ENCODE measurements around the gene ARHGAP10. TPM values are rescaled to one million over a fixed set of nuclear protein-coding genes. Genes with fewer than 3 reads are reported as not detected.
"Not testable (repeated sequence)": the region's sequence is repeated elsewhere in the genome, so short reads cannot be mapped to it uniquely, and the experiment has no call there.

ARHGAP10 gene
- total RNA-seq, 1 experiment from 2014 or later, result 36.9 TPM

GRCh38 chr4:148069086-148069894 lies 337.4 kb downstream of the ARHGAP10 start:
- no peak overlapping the region for H3K4me3 ChIP-seq
- H3K27me3 ChIP-seq (replicated peaks), result no peaks in the 10 kb centered on the region
- no peak for DNase-seq (ENCODE audit: low read depth in 1 of 2, low spot score in 2 of 2)
- H3K27ac ChIP-seq, result no peak overlapping the region
- peaks cover 29% of the 10 kb centered on the region for H3K36me3 ChIP-seq
- no peaks in the 10 kb centered on the region; the same call in 1 of the 2 replicates for H3K9me3 ChIP-seq (replicated peaks)
- no peaks in the 10 kb centered on the region for H3K4me1 ChIP-seq (replicated peaks)

GRCh38 chr4:148069895-148070178 lies 337.9 kb downstream of the ARHGAP10 start:
- H3K27ac ChIP-seq, result no peak overlapping the region
- H3K9me3 ChIP-seq (replicated peaks), result no peaks in the 10 kb centered on the region; the same call in 1 of the 2 replicates
- no peaks in the 10 kb centered on the region for H3K27me3 ChIP-seq (replicated peaks)
- no peaks in the 10 kb centered on the region for H3K4me1 ChIP-seq (replicated peaks)
- DNase-seq (ENCODE audit: low read depth in 1 of 2, low spot score in 2 of 2), result no peak
- no peak overlapping the region for H3K4me3 ChIP-seq
- H3K36me3 ChIP-seq, result peaks cover 31% of the 10 kb centered on the region

GRCh38 chr4:148071009-148071408 lies 339.1 kb downstream of the ARHGAP10 start:
- H3K36me3 ChIP-seq, result peaks cover 34% of the 10 kb centered on the region
- no peak overlapping the region for H3K27ac ChIP-seq
- H3K4me3 ChIP-seq, result no peak overlapping the region
- H3K27me3 ChIP-seq (replicated peaks), result no peaks in the 10 kb centered on the region
- no peaks in the 10 kb centered on the region; the same call in 1 of the 2 replicates for H3K9me3 ChIP-seq (replicated peaks)
- H3K4me1 ChIP-seq (replicated peaks), result no peaks in the 10 kb centered on the region
- DNase-seq (ENCODE audit: low read depth in 1 of 2, low spot score in 2 of 2), result no peak

GRCh38 chr4:148072789-148073188 lies 340.9 kb downstream of the ARHGAP10 start:
- DNase-seq (ENCODE audit: low read depth in 1 of 2, low spot score in 2 of 2), result no peak
- Histone ChIP-seq H3K4me3 (no peak overlapping the region), H3K27ac (no peak overlapping the region), H3K9me3 (replicated peaks) (no peaks in the 10 kb centered on the region; the same call in 1 of the 2 replicates), H3K36me3 (peaks cover 33% of the 10 kb centered on the region), H3K27me3 (replicated peaks) (no peaks in the 10 kb centered on the region), H3K4me1 (replicated peaks) (no peaks in the 10 kb centered on the region; the same call in 1 of the 2 replicates)

- Histone ChIP-seq H3K27ac (no peak overlapping the region), H3K9me3 (replicated peaks) (no peaks in the 10 kb centered on the region; the same call in 1 of the 2 replicates), H3K36me3 (peaks cover 33% of the 10 kb centered on the region), H3K27me3 (replicated peaks) (no peaks in the 10 kb centered on the region), H3K4me3 (no peak overlapping the region), H3K4me1 (replicated peaks) (no peaks in the 10 kb centered on the region; the same call in 1 of the 2 replicates)
- DNase-seq (ENCODE audit: low read depth in 1 of 2, low spot score in 2 of 2), result no peak
Observed at GRCh38 chr4:148073349-148073748, 341.5 kb downstream of the ARHGAP10 start.

GRCh38 chr4:148074462-148074861 lies 342.6 kb downstream of the ARHGAP10 start:
- no peak for DNase-seq (ENCODE audit: low read depth in 1 of 2, low spot score in 2 of 2)
- no peak overlapping the region for H3K4me3 ChIP-seq
- no peaks in the 10 kb centered on the region; the same call in 1 of the 2 replicates for H3K4me1 ChIP-seq (replicated peaks)

GRCh38 chr4:148075438-148075837 lies 343.6 kb downstream of the ARHGAP10 start:
- no peak for DNase-seq (ENCODE audit: low read depth in 1 of 2, low spot score in 2 of 2)
- Histone ChIP-seq H3K9me3 (replicated peaks) (no peaks in the 10 kb centered on the region; the same call in 1 of the 2 replicates), H3K4me1 (replicated peaks) (no peaks in the 10 kb centered on the region; the same call in 1 of the 2 replicates), H3K27me3 (replicated peaks) (no peaks in the 10 kb centered on the region), H3K4me3 (no peak overlapping the region), H3K27ac (no peak overlapping the region), H3K36me3 (peaks cover 37% of the 10 kb centered on the region)

More at GRCh38 chr4:148074462-148074861, 342.6 kb downstream of the ARHGAP10 start:
- no peaks in the 10 kb centered on the region; the same call in 1 of the 2 replicates for H3K9me3 ChIP-seq (replicated peaks)
- H3K27ac ChIP-seq, result no peak overlapping the region
- H3K27me3 ChIP-seq (replicated peaks), result no peaks in the 10 kb centered on the region
- H3K36me3 ChIP-seq, result peaks cover 33% of the 10 kb centered on the region

- H3K9me3 ChIP-seq (replicated peaks), result no peaks in the 10 kb centered on the region; the same call in 1 of the 2 replicates
- H3K4me1 ChIP-seq (replicated peaks), result no peaks in the 10 kb centered on the region; the same call in 1 of the 2 replicates
- DNase-seq (ENCODE audit: low read depth in 1 of 2, low spot score in 2 of 2), result no peak
- no peaks in the 10 kb centered on the region for H3K27me3 ChIP-seq (replicated peaks)
- H3K27ac ChIP-seq, result no peak overlapping the region
- peaks cover 45% of the 10 kb centered on the region for H3K36me3 ChIP-seq
- H3K4me3 ChIP-seq, result no peak overlapping the region
Observed at GRCh38 chr4:148076964-148077363, 345.1 kb downstream of the ARHGAP10 start.

GRCh38 chr4:148077581-148077980 lies 345.7 kb downstream of the ARHGAP10 start:
- H3K36me3 ChIP-seq, result peaks cover 42% of the 10 kb centered on the region
- H3K4me3 ChIP-seq, result no peak overlapping the region
- no peaks in the 10 kb centered on the region; the same call in 1 of the 2 replicates for H3K9me3 ChIP-seq (replicated peaks)
- DNase-seq (ENCODE audit: low read depth in 1 of 2, low spot score in 2 of 2), result no peak
- H3K27me3 ChIP-seq (replicated peaks), result no peaks in the 10 kb centered on the region
- H3K27ac ChIP-seq, result no peak overlapping the region
- no peaks in the 10 kb centered on the region; the same call in 1 of the 2 replicates for H3K4me1 ChIP-seq (replicated peaks)

GRCh38 chr4:148078061-148078460 lies 346.2 kb downstream of the ARHGAP10 start:
- H3K9me3 ChIP-seq (replicated peaks), result no peaks in the 10 kb centered on the region; the same call in 1 of the 2 replicates
- no peak for DNase-seq (ENCODE audit: low read depth in 1 of 2, low spot score in 2 of 2)
- no peaks in the 10 kb centered on the region for H3K27me3 ChIP-seq (replicated peaks)
- no peaks in the 10 kb centered on the region; the same call in 1 of the 2 replicates for H3K4me1 ChIP-seq (replicated peaks)
- H3K4me3 ChIP-seq, result no peak overlapping the region
- no peak overlapping the region for H3K27ac ChIP-seq
- peaks cover 37% of the 10 kb centered on the region for H3K36me3 ChIP-seq

- Histone ChIP-seq H3K27me3 (replicated peaks) (no peaks in the 10 kb centered on the region), H3K36me3 (peaks cover 25% of the 10 kb centered on the region), H3K9me3 (replicated peaks) (no peaks in the 10 kb centered on the region; the same call in 1 of the 2 replicates), H3K4me1 (replicated peaks) (no peaks in the 10 kb centered on the region; the same call in 1 of the 2 replicates), H3K27ac (no peak overlapping the region), H3K4me3 (no peak overlapping the region)
- no peak for DNase-seq (ENCODE audit: low read depth in 1 of 2, low spot score in 2 of 2)
Observed at GRCh38 chr4:148079961-148080360, 348.1 kb downstream of the ARHGAP10 start.

GRCh38 chr4:148081267-148081666 lies 349.4 kb downstream of the ARHGAP10 start:
- Histone ChIP-seq H3K4me1 (replicated peaks) (no peaks in the 10 kb centered on the region; the same call in 1 of the 2 replicates), H3K9me3 (replicated peaks) (no peaks in the 10 kb centered on the region), H3K36me3 (peaks cover 18% of the 10 kb centered on the region), H3K27ac (no peak overlapping the region), H3K4me3 (no peak overlapping the region), H3K27me3 (replicated peaks) (no peaks in the 10 kb centered on the region)
- DNase-seq (ENCODE audit: low read depth in 1 of 2, low spot score in 2 of 2), result no peak

- DNase-seq (ENCODE audit: low read depth in 1 of 2, low spot score in 2 of 2), result no peak
- peaks cover 18% of the 10 kb centered on the region for H3K36me3 ChIP-seq
- no peaks in the 10 kb centered on the region for H3K9me3 ChIP-seq (replicated peaks)
- no peak overlapping the region for H3K27ac ChIP-seq
- H3K27me3 ChIP-seq (replicated peaks), result no peaks in the 10 kb centered on the region
- no peak overlapping the region for H3K4me3 ChIP-seq
- no peaks in the 10 kb centered on the region; the same call in 1 of the 2 replicates for H3K4me1 ChIP-seq (replicated peaks)
Observed at GRCh38 chr4:148081745-148082144, 349.9 kb downstream of the ARHGAP10 start.

GRCh38 chr4:148083073-148083472 lies 351.2 kb downstream of the ARHGAP10 start:
- not testable (repeated sequence) for DNase-seq (ENCODE audit: low read depth in 1 of 2, low spot score in 2 of 2); H3K27me3 ChIP-seq (replicated peaks); H3K9me3 ChIP-seq (replicated peaks); H3K4me3 ChIP-seq; H3K4me1 ChIP-seq (replicated peaks); H3K27ac ChIP-seq
- H3K36me3 ChIP-seq, result peaks cover 13% of the 10 kb centered on the region

All from SJSA1 (cell line).